Uterus (tissue), 2 donors: ENCODE data around the gene MAML2.

Experiments used
- CTCF ChIP-seq, 4 experiments: fragments of 200-600 bp in 2 of 4; fragments of 450-650 bp in 2 of 4; sonication (generic) in 2 of 4; IDR thresholded peaks; one replicate each; pipeline ENCODE4 v1.5.1; 2016 to 2019; ENCODE audit warnings: antibody characterized with exemption in 4 of 4, mild to moderate bottlenecking in 2 of 4, moderate library complexity in 1 of 4
- POLR2A ChIP-seq, 2 donors: fragments of 450-650 bp; IDR thresholded peaks; one replicate each; pipeline ENCODE4 v1.6.1; 2016; ENCODE audit warnings: antibody characterized with exemption in 2 of 2, mild to moderate bottlenecking in 1 of 2, moderate library complexity in 1 of 2

DNA sequence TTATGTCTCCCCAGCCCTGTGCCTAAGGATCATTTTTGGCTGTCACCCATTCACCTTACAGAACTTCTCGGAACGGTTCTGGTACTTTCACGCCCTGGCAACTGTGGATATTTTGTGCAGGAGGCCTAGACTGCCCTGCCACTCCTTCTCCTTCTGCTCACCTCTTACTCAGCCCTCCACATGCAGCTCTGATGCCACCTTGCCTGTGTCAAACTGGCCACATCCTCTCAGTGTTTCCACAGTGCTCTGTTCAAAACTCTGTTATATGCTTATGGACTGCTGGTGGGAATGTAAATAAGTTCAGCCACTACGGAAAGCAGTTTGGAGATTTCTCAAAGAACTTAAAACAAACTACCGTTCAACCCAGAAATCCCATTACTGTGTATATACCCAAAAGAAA lies 318.3 kb downstream of the MAML2 start:
- TF ChIP-seq CTCF (IDR thresholded peaks at IDR 0.05) (no peak), POLR2A (IDR thresholded peaks at IDR 0.05) (no peak)
